Testis (tissue), 2 donors: Measurements from ENCODE around the gene PRR33.

Experiments
- POLR2A ChIP-seq: fragments of 450-650 bp; IDR thresholded peaks from one replicate; pipeline ENCODE4 v1.6.1; 2017; ENCODE audit warnings: antibody characterized with exemption, mild to moderate bottlenecking, moderate library complexity
- TF ChIP-seq, protein P1 (sequence below), 3 experiments: fragments of 450-650 bp in 2 of 3; fragments of 200-600 bp in 1 of 3; sonication (generic) in 1 of 3; IDR thresholded peaks; one replicate each; pipeline ENCODE4 v1.5.1; 2016 to 2019; ENCODE audit warnings: antibody characterized with exemption in 3 of 3, mild to moderate bottlenecking in 2 of 3, moderate library complexity in 1 of 3

DNA sequence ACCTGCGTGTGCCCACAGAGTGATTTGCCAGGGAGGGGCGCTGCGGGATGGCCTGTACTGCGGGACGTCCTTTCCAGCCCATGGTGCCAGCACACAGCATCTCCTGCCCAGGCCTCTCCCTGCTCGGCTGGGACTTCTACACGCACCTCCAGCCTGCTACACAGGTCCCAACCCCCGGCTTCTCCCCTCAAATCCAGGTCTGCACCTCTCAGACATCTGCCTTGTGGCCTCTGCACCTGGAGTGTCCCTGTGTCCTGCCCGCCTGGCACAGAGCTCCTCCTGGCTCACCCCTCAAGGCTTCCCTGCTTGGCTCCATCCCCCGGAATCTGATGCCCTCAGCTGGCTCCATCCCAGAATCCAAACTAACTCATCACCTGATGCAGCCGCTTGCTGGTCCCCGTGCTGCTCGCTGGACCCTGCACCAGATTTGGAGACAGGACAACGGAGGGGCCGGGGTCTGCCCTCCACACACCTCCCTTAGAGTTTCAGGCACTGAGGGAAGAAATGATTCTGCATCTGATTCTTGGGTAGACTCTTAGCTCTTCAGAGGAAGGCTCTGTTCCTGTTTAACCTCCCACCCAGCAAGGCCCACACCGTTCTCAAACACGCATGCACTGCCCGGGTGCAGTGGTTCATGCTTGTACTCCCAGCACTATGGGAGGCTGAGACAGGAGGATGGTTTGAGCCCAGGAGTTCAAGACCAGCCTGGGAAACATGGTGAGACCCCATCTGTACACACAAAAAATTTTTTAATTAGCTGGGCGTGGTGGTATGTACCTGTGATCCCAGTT is 42.9 kb downstream of the PRR33 start:
- TF ChIP-seq, protein P1, sequence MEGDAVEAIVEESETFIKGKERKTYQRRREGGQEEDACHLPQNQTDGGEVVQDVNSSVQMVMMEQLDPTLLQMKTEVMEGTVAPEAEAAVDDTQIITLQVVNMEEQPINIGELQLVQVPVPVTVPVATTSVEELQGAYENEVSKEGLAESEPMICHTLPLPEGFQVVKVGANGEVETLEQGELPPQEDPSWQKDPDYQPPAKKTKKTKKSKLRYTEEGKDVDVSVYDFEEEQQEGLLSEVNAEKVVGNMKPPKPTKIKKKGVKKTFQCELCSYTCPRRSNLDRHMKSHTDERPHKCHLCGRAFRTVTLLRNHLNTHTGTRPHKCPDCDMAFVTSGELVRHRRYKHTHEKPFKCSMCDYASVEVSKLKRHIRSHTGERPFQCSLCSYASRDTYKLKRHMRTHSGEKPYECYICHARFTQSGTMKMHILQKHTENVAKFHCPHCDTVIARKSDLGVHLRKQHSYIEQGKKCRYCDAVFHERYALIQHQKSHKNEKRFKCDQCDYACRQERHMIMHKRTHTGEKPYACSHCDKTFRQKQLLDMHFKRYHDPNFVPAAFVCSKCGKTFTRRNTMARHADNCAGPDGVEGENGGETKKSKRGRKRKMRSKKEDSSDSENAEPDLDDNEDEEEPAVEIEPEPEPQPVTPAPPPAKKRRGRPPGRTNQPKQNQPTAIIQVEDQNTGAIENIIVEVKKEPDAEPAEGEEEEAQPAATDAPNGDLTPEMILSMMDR (IDR thresholded peaks at IDR 0.05): no peak
- no peak for TF ChIP-seq POLR2A
